Suppressor macrophage treated with lipopolysaccharide for 1 hour (primary cell): ENCODE data around the gene RAC2.
"Not testable (repeated sequence)": the region's sequence is repeated elsewhere in the genome, so short reads cannot be mapped to it uniquely, and the experiment has no call there.

Source experiments
- DNase-seq, 3 donors: peaks; one replicate each; pipeline ENCODE4 v3.0.0-alpha.2; 2020 to 2022

Gene RAC2

DNA sequence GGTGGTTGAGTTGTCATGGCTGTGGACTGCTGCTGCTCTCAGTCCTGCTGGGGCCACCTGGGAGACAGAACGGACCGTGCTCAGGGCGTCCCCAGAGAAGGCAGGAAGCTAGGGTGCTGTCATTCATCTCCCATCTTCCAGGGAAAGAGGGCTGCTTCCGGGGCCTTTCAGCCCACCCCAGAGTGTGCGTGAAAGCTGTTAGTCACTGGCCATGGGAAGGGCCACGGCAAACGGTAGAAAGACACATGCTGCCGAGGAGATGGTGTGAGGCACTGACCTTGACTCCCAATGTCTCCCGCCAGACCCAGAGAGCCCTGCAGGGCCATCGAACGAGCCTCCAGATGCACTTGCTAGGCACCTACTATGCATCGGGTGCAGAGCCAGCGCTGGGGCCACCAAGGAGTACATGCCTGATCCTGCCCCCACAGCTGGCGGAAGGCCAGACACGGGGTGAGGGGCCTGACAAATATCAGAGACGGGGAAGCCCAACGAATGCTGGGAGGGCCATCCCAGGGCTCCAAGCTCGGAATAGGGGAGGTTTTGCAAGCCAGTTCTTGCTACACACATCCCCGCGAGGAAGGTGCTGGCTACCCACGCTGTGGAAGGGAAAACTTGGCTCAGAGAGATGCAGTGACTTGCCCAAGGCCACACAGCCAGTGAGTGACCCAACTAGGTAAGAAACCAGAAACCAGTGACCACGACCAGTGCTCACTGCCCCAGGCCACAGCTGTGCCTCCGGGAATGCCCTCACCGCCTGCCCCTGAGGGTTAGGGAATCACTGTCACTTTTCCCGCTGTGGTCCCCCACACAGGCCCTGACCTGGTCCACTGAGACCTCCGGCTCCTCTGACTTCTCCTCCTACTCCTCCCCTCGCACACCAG, 10.1 kb downstream of the RAC2 start:
- peak in 2 of 3 donors; percentile 39 to 46 for DNase-seq

DNA sequence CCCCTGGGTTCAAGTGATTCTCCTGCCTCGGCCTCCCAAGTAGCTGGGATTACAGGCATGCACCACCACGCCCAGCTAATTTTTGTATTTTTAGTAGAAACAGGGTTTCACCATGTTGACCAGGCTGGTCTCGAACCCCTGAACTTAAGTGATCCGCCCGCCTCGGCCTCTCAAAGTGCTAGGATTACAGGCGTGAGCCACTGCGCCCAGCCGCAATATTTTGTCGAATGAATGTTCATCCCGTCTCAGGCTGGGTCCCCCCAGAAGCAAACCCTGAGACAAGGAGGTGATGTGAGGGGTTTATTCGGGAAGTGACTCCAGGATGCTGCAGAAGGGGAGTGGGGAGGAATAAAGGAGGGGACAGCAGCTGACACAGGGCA, 10.7 kb downstream of the RAC2 start:
- DNase-seq = not testable (repeated sequence)

GRCh38 chr22:37232140-37232998, 11.7 kb downstream of the RAC2 start:
- DNase-seq = no peak

GRCh38 chr22:37231406-37232139, 12.5 kb downstream of the RAC2 start:
- DNase-seq = no peak

- no peak for DNase-seq
Measured at GRCh38 chr22:37230673-37231405, 13.2 kb downstream of the RAC2 start.

GRCh38 chr22:37229805-37230672, 14.0 kb downstream of the RAC2 start:
- peak; percentile 88 to 92 (median 92) for DNase-seq

DNA sequence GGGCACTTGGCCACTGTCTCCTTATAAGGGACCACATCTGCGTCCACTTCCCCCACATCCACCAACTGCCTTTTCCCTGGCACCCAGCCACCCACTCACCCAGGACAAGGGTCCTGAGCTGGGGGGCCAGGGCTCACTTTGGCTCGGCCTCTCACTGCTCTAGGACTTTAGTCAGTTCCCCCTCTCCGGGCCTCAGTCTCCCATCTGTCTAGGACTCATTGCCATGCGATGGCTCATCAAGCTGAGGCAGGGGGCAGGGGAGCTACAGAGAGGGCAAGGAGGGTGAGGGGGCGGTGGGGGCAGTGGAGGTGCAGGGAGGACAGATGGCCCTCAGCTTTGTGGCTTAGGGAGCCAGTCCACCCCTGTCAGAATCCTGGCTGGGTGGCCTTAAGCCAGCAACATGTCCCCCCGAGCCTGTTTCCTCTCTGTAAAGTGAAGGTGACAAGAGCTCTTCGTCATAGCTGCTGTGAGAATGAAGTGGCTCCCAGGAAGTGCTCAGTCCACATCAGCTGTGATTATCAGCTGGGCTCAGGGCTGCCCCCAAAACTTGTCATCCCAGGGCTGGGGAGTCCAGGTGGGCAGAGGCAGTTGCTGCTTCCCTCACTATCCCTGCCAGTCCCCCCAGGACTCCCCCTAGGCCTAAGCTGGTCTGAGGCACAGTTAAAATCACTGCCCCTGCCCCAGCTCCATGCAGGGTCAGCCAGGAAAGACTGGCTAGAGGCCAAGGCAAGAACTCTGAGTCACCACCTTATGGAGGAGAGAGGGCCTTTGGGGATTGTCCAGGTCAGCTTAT, 14.9 kb downstream of the RAC2 start:
- DNase-seq = peak; percentile 47 to 66 (median 51)

- DNase-seq = peak in 2 of 3 donors; percentile 46 to 51
Measured at GRCh38 chr22:37228106-37229011, 15.7 kb downstream of the RAC2 start.

- no peak for DNase-seq
Measured at GRCh38 chr22:37226514-37226913, 17.6 kb downstream of the RAC2 start.

DNA sequence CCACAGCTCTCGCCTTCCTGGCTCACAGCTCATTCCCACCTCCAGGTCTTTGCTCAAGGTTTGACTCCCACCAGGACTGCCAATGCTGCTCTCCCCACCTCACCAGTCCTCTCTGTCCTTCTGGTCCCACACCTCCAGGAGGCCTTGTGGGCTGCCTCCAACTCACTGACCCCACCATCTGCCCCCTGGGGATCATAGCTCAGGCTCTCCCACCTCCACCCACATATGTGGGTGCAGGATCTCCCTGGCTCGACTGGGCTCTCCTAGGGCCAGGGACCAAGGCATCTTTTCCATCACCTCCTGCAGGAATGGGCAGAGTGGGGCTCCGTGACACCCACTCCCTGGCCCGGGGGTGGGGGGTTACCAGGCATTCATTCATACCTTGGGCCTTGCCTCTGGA, 18.0 kb downstream of the RAC2 start:
- no peak for DNase-seq

DNA sequence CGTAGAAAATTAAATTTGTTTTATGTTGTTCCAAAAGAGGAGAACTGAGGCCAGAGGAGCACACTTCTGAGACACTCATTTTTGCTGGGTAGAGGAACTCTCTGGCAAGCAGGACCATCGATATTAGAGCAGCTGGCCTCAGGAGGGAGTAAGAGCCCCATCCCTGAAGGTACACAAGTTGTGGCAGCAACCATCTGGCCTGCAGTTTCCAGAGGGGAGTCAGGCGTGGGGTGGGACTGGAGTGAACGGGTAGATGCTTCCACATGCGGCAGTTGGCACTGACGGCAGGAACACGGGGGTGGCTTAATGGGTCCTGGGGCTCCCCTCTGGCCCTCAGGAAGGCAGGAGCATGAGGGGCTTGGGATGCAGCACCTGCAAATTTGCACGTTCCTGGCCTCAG, 18.6 kb downstream of the RAC2 start:
- DNase-seq = no peak

GRCh38 chr22:37224757-37225420, 19.2 kb downstream of the RAC2 start:
- no peak for DNase-seq

DNA sequence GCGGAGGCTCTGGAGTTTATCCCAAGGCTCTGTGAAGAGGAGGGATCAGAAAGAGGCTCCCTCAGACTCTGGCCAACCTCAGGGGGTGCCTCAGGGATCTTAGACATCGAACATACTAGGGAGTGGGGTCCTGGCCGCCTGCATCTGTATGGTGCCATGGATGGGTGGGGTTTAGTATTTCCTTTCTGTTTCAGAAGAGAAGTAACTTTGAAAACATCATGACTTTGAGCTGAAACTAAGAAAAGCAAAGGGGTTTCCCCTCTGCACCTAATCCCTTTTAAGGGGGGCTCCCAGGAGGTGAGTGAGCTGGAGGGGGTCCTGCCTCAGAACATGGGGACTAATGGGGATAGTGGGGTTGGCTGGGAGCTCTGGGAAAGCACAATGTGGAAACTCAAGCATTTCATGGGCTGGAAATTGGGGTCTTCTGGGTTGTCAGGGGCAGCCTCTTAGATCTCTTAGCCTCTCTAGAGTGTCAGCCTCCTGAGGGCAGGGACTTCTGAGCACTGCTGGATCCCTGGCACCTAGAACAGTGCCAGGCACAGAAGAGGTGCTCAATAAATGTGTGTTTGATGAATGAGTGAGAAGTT, 20.0 kb downstream of the RAC2 start:
- DNase-seq = no peak

- DNase-seq = peak in 1 of 3 donors; percentile 45
Measured at GRCh38 chr22:37222440-37222971, 21.6 kb downstream of the RAC2 start.

GRCh38 chr22:37221424-37222333, 22.4 kb downstream of the RAC2 start:
- no peak for DNase-seq

DNA sequence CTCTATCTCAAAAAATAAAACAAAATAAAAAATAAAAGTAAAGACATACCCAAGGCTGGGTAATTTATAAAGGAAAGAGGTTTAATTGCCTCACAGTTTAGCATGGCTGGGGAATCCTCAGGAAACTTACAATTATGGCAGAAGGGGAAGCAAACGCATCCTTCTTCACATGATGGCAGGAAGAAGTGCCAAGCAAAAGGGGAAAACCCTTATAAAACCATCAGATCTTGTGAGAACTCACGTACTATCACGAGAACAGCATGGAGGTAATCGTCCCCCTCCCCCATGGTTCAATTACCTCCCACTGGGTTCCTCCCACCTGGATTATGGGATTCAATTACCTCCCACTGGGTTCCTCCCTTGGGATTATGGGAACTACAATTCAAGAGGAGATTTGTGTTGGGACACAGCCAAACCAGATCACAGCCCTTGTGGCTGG, 23.5 kb downstream of the RAC2 start:
- peak; percentile 74 to 84 (median 75) for DNase-seq

GRCh38 chr22:37219533-37219932, 24.5 kb downstream of the RAC2 start:
- no peak for DNase-seq
